SK-N-SH (cell line): ENCODE measurements around the gene TBCD. TPM values are rescaled to one million over a fixed set of nuclear protein-coding genes. Genes with fewer than 3 reads are reported as not detected.

Experiments used
- CTCF ChIA-PET: fragments of 300-600, 350-600 bp; formaldehyde crosslinking; extraction: SDS; loops from one replicate; lab custom pipeline; 2021; lab: Yijun Ruan, JAX
- POLR2A ChIA-PET: fragments of 350-600 bp; sonication (Branson Sonifier 250); formaldehyde crosslinking; extraction: SDS; loops from one replicate; lab custom pipeline; 2020; ENCODE audit warnings: antibody characterized with exemption, inconsistent platforms; lab: Yijun Ruan, JAX
- DNase-seq: peaks from one replicate; pipeline ENCODE4 v3.0.0; 2012
- H2AFZ ChIP-seq: fragments of 200-600 bp; sonication (generic); 2 replicates; pipeline ENCODE4 v1.8.1; 2016; ENCODE audit warnings: antibody characterized with exemption, mild to moderate bottlenecking, low read depth
- H3F3A ChIP-seq: fragments of 200-600 bp; sonication (generic); replicated peaks from 2 replicates; pipeline ENCODE3; 2016; ENCODE audit warnings: antibody characterized with exemption, mild to moderate bottlenecking; ENCODE audit not compliant: insufficient read depth
- H3K27ac ChIP-seq, 2 experiments: fragments of 200-500 bp in 1 of 2; fragments of 200-600 bp in 1 of 2; sonication (Bioruptor generic) in 1 of 2; sonication (generic), shearing (Covaris generic) in 1 of 2; 2 replicates each; pipeline versions ENCODE4 v1.5.1 to v1.6.1; 2014 to 2016; ENCODE audit warnings: low read depth in 2 of 2, inconsistent platforms in 1 of 2, low read length in 1 of 2, mild to moderate bottlenecking in 1 of 2, mixed read lengths in 1 of 2
- H3K27me3 ChIP-seq: fragments of 200-600 bp; sonication (generic), shearing (Covaris generic); 2 replicates; pipeline ENCODE4 v1.6.1; 2016; ENCODE audit warnings: mixed run types; ENCODE audit not compliant: insufficient read depth
- H3K36me3 ChIP-seq, 2 experiments: fragments of 200-500 bp in 1 of 2; fragments of 200-600 bp in 1 of 2; sonication (Bioruptor generic) in 1 of 2; sonication (generic) in 1 of 2; replicated peaks in 1 of 2; 2 replicates each; pipeline versions ENCODE3 to v1.5.1; 2014 to 2016; ENCODE audit warnings: low read length in 1 of 2, mild to moderate bottlenecking in 1 of 2; ENCODE audit not compliant: insufficient read depth in 2 of 2, control insufficient read depth in 1 of 2
- H3K4me1 ChIP-seq, 2 experiments: fragments of 200-500 bp in 1 of 2; fragments of 200-600 bp in 1 of 2; sonication (Bioruptor generic) in 1 of 2; sonication (generic), shearing (Covaris generic) in 1 of 2; 2 replicates each; pipeline versions ENCODE4 v1.5.1 to v1.6.1; 2014 to 2016; ENCODE audit warnings: low read depth in 1 of 2, low read length in 1 of 2, mixed run types in 1 of 2; ENCODE audit not compliant: insufficient read depth in 2 of 2, control insufficient read depth in 1 of 2
- H3K4me2 ChIP-seq: fragments of 200-600 bp; sonication (generic), shearing (Covaris generic); 2 replicates; pipeline ENCODE4 v1.6.1; 2017; ENCODE audit warnings: mixed run types
- H3K4me3 ChIP-seq, 2 experiments: fragments of 200-500 bp in 1 of 2; fragments of 200-600 bp in 1 of 2; sonication (Bioruptor generic) in 1 of 2; sonication (generic), shearing (Covaris generic) in 1 of 2; 2 replicates each; pipeline versions ENCODE4 v1.5.1 to v1.8.1; 2014 to 2016; ENCODE audit warnings: low read depth in 2 of 2, inconsistent platforms in 1 of 2, low read length in 1 of 2, mild to moderate bottlenecking in 1 of 2, mixed read lengths in 1 of 2, moderate library complexity in 1 of 2
- H3K79me2 ChIP-seq: fragments of 200-600 bp; sonication (generic); 2 replicates; pipeline ENCODE4 v1.8.1; 2017; ENCODE audit warnings: mild to moderate bottlenecking; ENCODE audit not compliant: insufficient read depth
- H3K9ac ChIP-seq: fragments of 200-600 bp; sonication (generic); 2 replicates; pipeline ENCODE4 v1.6.1; 2017; ENCODE audit warnings: mixed run types
- H3K9me2 ChIP-seq: fragments of 200-600 bp; sonication (generic); 2 replicates; pipeline ENCODE4 v1.6.1; 2017; ENCODE audit warnings: mixed run types
- H3K9me3 ChIP-seq: fragments of 200-600 bp; sonication (generic); 2 replicates; pipeline ENCODE4 v1.6.1; 2017; ENCODE audit warnings: mixed run types, mild to moderate bottlenecking, moderate library complexity
- H4K20me1 ChIP-seq: fragments of 200-600 bp; sonication (generic); 2 replicates; pipeline ENCODE4 v1.6.1; 2017; ENCODE audit warnings: mild to moderate bottlenecking, mixed run types; ENCODE audit not compliant: insufficient read depth
- CTCF ChIP-seq: fragments of 200-600 bp; sonication (generic); IDR thresholded peaks from 2 replicates; pipeline ENCODE4 v1.6.1; 2017; ENCODE audit warnings: antibody characterized with exemption, mild to moderate bottlenecking, moderate library complexity
- ELF1 ChIP-seq: IDR thresholded peaks from 2 replicates; pipeline ENCODE4 v1.4.0; 2012
- EP300 ChIP-seq, 2 experiments: IDR thresholded peaks; 2 replicates each; pipeline versions ENCODE4 v1.4.0 to v1.6.1; 2012; ENCODE audit warnings: borderline replicate concordance in 1 of 2, low read depth in 1 of 2, low read length in 1 of 2
- EZH2phosphoT487 ChIP-seq: fragments of 200-600 bp; sonication (generic); IDR thresholded peaks from 2 replicates; pipeline ENCODE4 v1.6.1; 2017; ENCODE audit warnings: low read depth, mixed run types, mild to moderate bottlenecking, antibody characterized with exemption, moderate library complexity, borderline replicate concordance
- FOXM1 ChIP-seq: IDR thresholded peaks from 2 replicates; pipeline ENCODE4 v1.4.0; 2012; ENCODE audit warnings: low read depth, mild to moderate bottlenecking
- GABPA ChIP-seq: IDR thresholded peaks from 2 replicates; pipeline ENCODE4 v1.4.0; 2012; ENCODE audit warnings: low read depth, mild to moderate bottlenecking
- MXI1 ChIP-seq: IDR thresholded peaks from 2 replicates; pipeline ENCODE4 v1.6.1; 2012; ENCODE audit warnings: mild to moderate bottlenecking, low read depth, low read length, improper control_type of control experiment
- NRF1 ChIP-seq: IDR thresholded peaks from 2 replicates; pipeline ENCODE4 v1.6.1; 2012; ENCODE audit warnings: low read depth, mild to moderate bottlenecking, low read length
- RAD21 ChIP-seq: IDR thresholded peaks from 2 replicates; pipeline ENCODE4 v1.6.1; 2012; ENCODE audit warnings: mild to moderate bottlenecking, low read length
- RCOR1 ChIP-seq: fragments of 150-350 bp; IDR thresholded peaks from 2 replicates; pipeline ENCODE4 v1.6.1; 2017; ENCODE audit warnings: antibody characterized with exemption, low read length
- REST ChIP-seq: IDR thresholded peaks from 2 replicates; pipeline ENCODE4 v1.6.1; 2012; ENCODE audit warnings: mild to moderate bottlenecking, low read depth, low read length, moderate library complexity
- TAF1 ChIP-seq: IDR thresholded peaks from 2 replicates; pipeline ENCODE4 v1.6.1; 2012; ENCODE audit warnings: low read depth, mild to moderate bottlenecking, low read length, moderate library complexity, borderline replicate concordance
- TCF12 ChIP-seq: IDR thresholded peaks from 2 replicates; pipeline ENCODE4 v1.4.0; 2012
- TEAD4 ChIP-seq: IDR thresholded peaks from 2 replicates; pipeline ENCODE4 v1.4.0; 2012; ENCODE audit warnings: mild to moderate bottlenecking, borderline replicate concordance; ENCODE audit not compliant: insufficient read depth
- USF2 ChIP-seq: fragments of 150-350 bp; IDR thresholded peaks from 2 replicates; pipeline ENCODE4 v1.6.1; 2017; ENCODE audit warnings: antibody characterized with exemption, low read length, low read depth, borderline replicate concordance
- WGBS: methylation state at CpG from one replicate; pipeline ENCODE4 v1.1.6; 2017; ENCODE audit warnings: low lambda C conversion rate; 5-methylcytosine and 5-hydroxymethylcytosine counted together
- polyA plus RNA-seq, 3 experiments: library from polyadenylated mRNA; depleted of rRNA; stranded (reverse); fragments of >200 nt; gene quantifications; 2 replicates each; pipeline ENCODE4 v1.2.3, GENCODE V29; 2012

Gene TBCD
- polyA plus RNA-seq, 1 of the 3 experiments (the other 2 are of a cell fraction), result 107 TPM

- TF ChIP-seq ELF1, result no peak
- TF ChIP-seq TAF1, result no peak
- no peak for TF ChIP-seq EZH2phosphoT487
- no peak for TF ChIP-seq RAD21
- no peak for TF ChIP-seq FOXM1
- no peak for TF ChIP-seq CTCF
- TF ChIP-seq TCF12, result no peak
- TF ChIP-seq RCOR1, result no peak
- TF ChIP-seq NRF1, result no peak
- TF ChIP-seq MXI1, result no peak
- TF ChIP-seq GABPA, result no peak
- no peak for TF ChIP-seq USF2
- Histone ChIP-seq H3K9me2 (no peaks in the 10 kb centered on the region), H3K27ac (peak overlapping the region in 1 of 2 experiments; percentile 92; a peak in 1 of 4 replicates), H3K27me3 (no peaks in the 10 kb centered on the region), H3K9ac (no peak overlapping the region), H3K4me1 (peaks cover 28 to 52% of the 10 kb centered on the region in 2 experiments), H3F3A (peaks cover 6% of the 10 kb centered on the region), H2AFZ (no peak overlapping the region), H3K4me2 (no peak overlapping the region), H3K4me3 (no peak overlapping the region), H3K36me3 (peaks cover 0 to 23% of the 10 kb centered on the region in 2 experiments), H3K9me3 (no peaks in the 10 kb centered on the region), H3K79me2 (peaks cover 30% of the 10 kb centered on the region; the same call in 1 of the 2 replicates), H4K20me1 (peaks cover 13% of the 10 kb centered on the region)
- 97% methylated on average over 17 of the region's 18 CpGs for WGBS
- ChIA-PET POLR2A (no interaction called here), CTCF (interaction anchor here (1.1 kb wide), 1 partner anchor 9 kb away, joined by 5 read pairs; no protein-coding TSS in a partner anchor)
- no peak for DNase-seq
Observed at GRCh38 chr17:82867763-82868325, 116.0 kb downstream of the TBCD start.

GRCh38 chr17:82868715-82869131, 116.9 kb downstream of the TBCD start:
- Histone ChIP-seq H3K4me1 (peaks cover 25 to 43% of the 10 kb centered on the region in 2 experiments), H3K79me2 (peaks cover 30% of the 10 kb centered on the region; the same call in 1 of the 2 replicates), H2AFZ (no peak overlapping the region), H3K9ac (no peak overlapping the region), H3K9me2 (no peaks in the 10 kb centered on the region), H3K27ac (no peak overlapping the region), H3K9me3 (no peaks in the 10 kb centered on the region), H3K4me2 (no peak overlapping the region), H3K4me3 (no peak overlapping the region), H3F3A (peaks cover 6% of the 10 kb centered on the region), H4K20me1 (peaks cover 13% of the 10 kb centered on the region), H3K36me3 (peaks cover 0 to 23% of the 10 kb centered on the region in 2 experiments), H3K27me3 (no peaks in the 10 kb centered on the region)
- ChIA-PET CTCF (interaction anchor here (0.8 to 1.1 kb wide), 2 partner anchors 8 to 49 kb away, joined by 3 to 5 read pairs; no protein-coding TSS in a partner anchor), POLR2A (no interaction called here)
- TF ChIP-seq EP300 (IDR thresholded peaks at IDR 0.05; ENCODE audit: borderline replicate concordance in 1 of 2, low read depth in 1 of 2, low read length in 1 of 2) (no peak), ELF1 (no peak), REST (no peak), TEAD4 (no peak), RCOR1 (no peak), TAF1 (no peak), CTCF (no peak)
- DNase-seq, result no peak
- 90% methylated on average over 21 of the region's 21 CpGs for WGBS
